SK-N-SH (cell line): ENCODE results near the gene CYP2W1. TPM values are rescaled to one million over a fixed set of nuclear protein-coding genes. Genes with fewer than 3 reads are reported as not detected.

Source experiments
- CTCF ChIA-PET: fragments of 300-600, 350-600 bp; formaldehyde crosslinking; extraction: SDS; loops from one replicate; lab custom pipeline; 2021; lab: Yijun Ruan, JAX
- POLR2A ChIA-PET: fragments of 350-600 bp; sonication (Branson Sonifier 250); formaldehyde crosslinking; extraction: SDS; loops from one replicate; lab custom pipeline; 2020; ENCODE audit warnings: antibody characterized with exemption, inconsistent platforms; lab: Yijun Ruan, JAX
- DNase-seq: peaks from one replicate; pipeline ENCODE4 v3.0.0; 2012
- H2AFZ ChIP-seq: fragments of 200-600 bp; sonication (generic); 2 replicates; pipeline ENCODE4 v1.8.1; 2016; ENCODE audit warnings: antibody characterized with exemption, mild to moderate bottlenecking, low read depth
- H3F3A ChIP-seq: fragments of 200-600 bp; sonication (generic); replicated peaks from 2 replicates; pipeline ENCODE3; 2016; ENCODE audit warnings: antibody characterized with exemption, mild to moderate bottlenecking; ENCODE audit not compliant: insufficient read depth
- H3K27ac ChIP-seq, 2 experiments: fragments of 200-500 bp in 1 of 2; fragments of 200-600 bp in 1 of 2; sonication (Bioruptor generic) in 1 of 2; sonication (generic), shearing (Covaris generic) in 1 of 2; 2 replicates each; pipeline versions ENCODE4 v1.5.1 to v1.6.1; 2014 to 2016; ENCODE audit warnings: low read depth in 2 of 2, inconsistent platforms in 1 of 2, low read length in 1 of 2, mild to moderate bottlenecking in 1 of 2, mixed read lengths in 1 of 2
- H3K27me3 ChIP-seq: fragments of 200-600 bp; sonication (generic), shearing (Covaris generic); 2 replicates; pipeline ENCODE4 v1.6.1; 2016; ENCODE audit warnings: mixed run types; ENCODE audit not compliant: insufficient read depth
- H3K36me3 ChIP-seq, 2 experiments: fragments of 200-500 bp in 1 of 2; fragments of 200-600 bp in 1 of 2; sonication (Bioruptor generic) in 1 of 2; sonication (generic) in 1 of 2; replicated peaks in 1 of 2; 2 replicates each; pipeline versions ENCODE3 to v1.5.1; 2014 to 2016; ENCODE audit warnings: low read length in 1 of 2, mild to moderate bottlenecking in 1 of 2; ENCODE audit not compliant: insufficient read depth in 2 of 2, control insufficient read depth in 1 of 2
- H3K4me1 ChIP-seq, 2 experiments: fragments of 200-500 bp in 1 of 2; fragments of 200-600 bp in 1 of 2; sonication (Bioruptor generic) in 1 of 2; sonication (generic), shearing (Covaris generic) in 1 of 2; 2 replicates each; pipeline versions ENCODE4 v1.5.1 to v1.6.1; 2014 to 2016; ENCODE audit warnings: low read depth in 1 of 2, low read length in 1 of 2, mixed run types in 1 of 2; ENCODE audit not compliant: insufficient read depth in 2 of 2, control insufficient read depth in 1 of 2
- H3K4me2 ChIP-seq: fragments of 200-600 bp; sonication (generic), shearing (Covaris generic); 2 replicates; pipeline ENCODE4 v1.6.1; 2017; ENCODE audit warnings: mixed run types
- H3K4me3 ChIP-seq, 2 experiments: fragments of 200-500 bp in 1 of 2; fragments of 200-600 bp in 1 of 2; sonication (Bioruptor generic) in 1 of 2; sonication (generic), shearing (Covaris generic) in 1 of 2; 2 replicates each; pipeline versions ENCODE4 v1.5.1 to v1.8.1; 2014 to 2016; ENCODE audit warnings: low read depth in 2 of 2, inconsistent platforms in 1 of 2, low read length in 1 of 2, mild to moderate bottlenecking in 1 of 2, mixed read lengths in 1 of 2, moderate library complexity in 1 of 2
- H3K79me2 ChIP-seq: fragments of 200-600 bp; sonication (generic); 2 replicates; pipeline ENCODE4 v1.8.1; 2017; ENCODE audit warnings: mild to moderate bottlenecking; ENCODE audit not compliant: insufficient read depth
- H3K9ac ChIP-seq: fragments of 200-600 bp; sonication (generic); 2 replicates; pipeline ENCODE4 v1.6.1; 2017; ENCODE audit warnings: mixed run types
- H3K9me2 ChIP-seq: fragments of 200-600 bp; sonication (generic); 2 replicates; pipeline ENCODE4 v1.6.1; 2017; ENCODE audit warnings: mixed run types
- H3K9me3 ChIP-seq: fragments of 200-600 bp; sonication (generic); 2 replicates; pipeline ENCODE4 v1.6.1; 2017; ENCODE audit warnings: mixed run types, mild to moderate bottlenecking, moderate library complexity
- H4K20me1 ChIP-seq: fragments of 200-600 bp; sonication (generic); 2 replicates; pipeline ENCODE4 v1.6.1; 2017; ENCODE audit warnings: mild to moderate bottlenecking, mixed run types; ENCODE audit not compliant: insufficient read depth
- CHD2 ChIP-seq: fragments of 150-350 bp; IDR thresholded peaks from 2 replicates; pipeline ENCODE4 v1.6.1; 2018; ENCODE audit warnings: low read length; ENCODE audit not compliant: partially characterized antibody
- EZH2phosphoT487 ChIP-seq: fragments of 200-600 bp; sonication (generic); IDR thresholded peaks from 2 replicates; pipeline ENCODE4 v1.6.1; 2017; ENCODE audit warnings: low read depth, mixed run types, mild to moderate bottlenecking, antibody characterized with exemption, moderate library complexity, borderline replicate concordance
- FOSL2 ChIP-seq: IDR thresholded peaks from 2 replicates; pipeline ENCODE4 v1.4.0; 2012; ENCODE audit warnings: low read depth, mild to moderate bottlenecking, moderate library complexity, borderline replicate concordance
- FOXJ3 ChIP-seq: sonication (generic); formaldehyde crosslinking; IDR thresholded peaks from 2 replicates; pipeline ENCODE4 v1.5.1; 2020; ENCODE audit warnings: mild to moderate bottlenecking, missing genetic modification reagents
- FOXM1 ChIP-seq: IDR thresholded peaks from 2 replicates; pipeline ENCODE4 v1.4.0; 2012; ENCODE audit warnings: low read depth, mild to moderate bottlenecking
- GABPA ChIP-seq: IDR thresholded peaks from 2 replicates; pipeline ENCODE4 v1.4.0; 2012; ENCODE audit warnings: low read depth, mild to moderate bottlenecking
- JUND ChIP-seq: IDR thresholded peaks from 2 replicates; pipeline ENCODE4 v1.4.0; 2012
- MXI1 ChIP-seq: IDR thresholded peaks from 2 replicates; pipeline ENCODE4 v1.6.1; 2012; ENCODE audit warnings: mild to moderate bottlenecking, low read depth, low read length, improper control_type of control experiment
- NFIC ChIP-seq: IDR thresholded peaks from 2 replicates; pipeline ENCODE4 v1.4.0; 2012; ENCODE audit warnings: borderline replicate concordance
- NRF1 ChIP-seq: IDR thresholded peaks from 2 replicates; pipeline ENCODE4 v1.6.1; 2012; ENCODE audit warnings: low read depth, mild to moderate bottlenecking, low read length
- POLR2AphosphoS5 ChIP-seq: IDR thresholded peaks from 2 replicates; pipeline ENCODE4 v1.6.1; 2012; ENCODE audit warnings: low read depth, low read length
- RFX5 ChIP-seq: IDR thresholded peaks from 2 replicates; pipeline ENCODE4 v1.6.1; 2012; ENCODE audit warnings: mild to moderate bottlenecking, improper control_type of control experiment, low read length
- SMC3 ChIP-seq: IDR thresholded peaks from 2 replicates; pipeline ENCODE4 v1.6.1; 2012; ENCODE audit warnings: low read depth, low read length, improper control_type of control experiment
- TAF1 ChIP-seq: IDR thresholded peaks from 2 replicates; pipeline ENCODE4 v1.6.1; 2012; ENCODE audit warnings: low read depth, mild to moderate bottlenecking, low read length, moderate library complexity, borderline replicate concordance
- TCF12 ChIP-seq: IDR thresholded peaks from 2 replicates; pipeline ENCODE4 v1.4.0; 2012
- YY1 ChIP-seq: IDR thresholded peaks from 2 replicates; pipeline ENCODE4 v1.4.0; 2012; ENCODE audit warnings: low read depth, mild to moderate bottlenecking
- WGBS: methylation state at CpG from one replicate; pipeline ENCODE4 v1.1.6; 2017; ENCODE audit warnings: low lambda C conversion rate; 5-methylcytosine and 5-hydroxymethylcytosine counted together
- polyA plus RNA-seq, 3 experiments: library from polyadenylated mRNA; depleted of rRNA; stranded (reverse); fragments of >200 nt; gene quantifications; 2 replicates each; pipeline ENCODE4 v1.2.3, GENCODE V29; 2012
- TF ChIP-seq, protein P1 (sequence below): IDR thresholded peaks from 2 replicates; pipeline ENCODE4 v1.6.1; 2012; ENCODE audit warnings: mild to moderate bottlenecking, low read depth, low read length, moderate library complexity
- TF ChIP-seq, protein P2 (sequence below): IDR thresholded peaks from 2 replicates; pipeline ENCODE4; 2012
- TF ChIP-seq, protein P3 (sequence below): fragments of 150-350 bp; IDR thresholded peaks from 2 replicates; pipeline ENCODE4 v1.6.1; 2016; ENCODE audit warnings: mild to moderate bottlenecking, low read depth, low read length

CYP2W1 gene
- polyA plus RNA-seq, 1 of the 3 experiments (the other 2 are of a cell fraction), result 0.10 TPM

DNA sequence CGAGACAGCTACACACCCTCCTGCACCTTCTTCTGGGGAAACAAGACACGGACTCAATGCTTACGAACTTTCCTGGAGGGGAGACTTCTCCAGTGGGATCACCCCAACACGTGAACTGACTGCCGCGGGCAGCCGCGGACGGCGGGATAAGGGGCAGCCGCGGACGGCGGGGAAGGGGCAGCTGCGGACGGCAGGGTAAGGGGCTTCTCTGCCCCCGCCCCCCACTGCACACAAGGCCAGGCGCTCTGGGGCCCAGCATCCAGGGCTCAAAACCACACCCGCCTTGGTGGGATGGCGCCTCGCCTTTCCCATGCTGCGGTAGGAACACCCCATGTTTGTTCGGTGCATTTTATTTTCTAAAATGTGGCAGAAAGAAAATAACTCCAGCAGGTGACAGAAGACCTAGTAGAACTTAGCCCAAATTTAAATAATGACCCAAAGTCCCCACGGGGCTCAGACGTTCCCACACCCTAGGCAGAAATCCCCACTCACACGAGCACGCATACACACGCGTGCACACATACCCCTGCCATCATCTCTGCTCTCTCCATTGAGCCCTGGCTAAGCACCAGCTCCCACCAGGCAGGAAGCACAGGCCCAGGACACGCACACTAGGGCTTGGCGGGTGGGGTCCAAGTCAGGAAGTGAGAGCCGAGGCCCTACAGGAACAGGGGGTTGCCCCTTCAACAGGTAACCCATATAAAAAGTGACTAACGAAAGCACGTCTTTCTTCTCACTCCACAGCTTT is 34.8 kb downstream of the CYP2W1 start (continued):
- no peak for TF ChIP-seq SMC3

DNA sequence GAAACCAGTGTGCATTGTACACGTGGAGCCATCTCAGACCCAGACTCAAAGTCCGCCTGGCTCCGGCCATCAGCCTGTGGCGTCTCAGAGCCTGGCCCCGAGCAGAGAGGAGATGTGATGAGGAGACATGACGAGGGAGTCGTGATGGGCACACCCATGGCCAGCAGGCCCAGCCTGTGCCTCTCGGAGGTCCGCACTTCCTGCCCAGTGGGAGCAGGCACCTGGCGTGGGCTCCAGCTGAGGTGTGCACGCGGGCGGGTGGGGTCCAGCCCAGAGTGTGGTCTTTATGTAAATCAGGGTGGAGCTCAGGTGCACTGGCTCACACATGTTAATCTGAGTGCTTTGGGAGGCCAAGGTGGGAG is 35.3 kb downstream of the CYP2W1 start:
- H4K20me1 ChIP-seq, result peaks cover 94% of the 10 kb centered on the region
- POLR2A ChIA-PET, result no interaction called here

More for the DNA sequence above, 35.3 kb downstream of the CYP2W1 start:
- H3K4me3 ChIP-seq, result no peak overlapping the region
- H2AFZ ChIP-seq, result no peak overlapping the region
- no peaks in the 10 kb centered on the region for H3K27me3 ChIP-seq
- H3K9me3 ChIP-seq, result no peaks in the 10 kb centered on the region
- no peaks in the 10 kb centered on the region for H3K9me2 ChIP-seq
- H3K79me2 ChIP-seq, result peaks cover 75% of the 10 kb centered on the region; the same call in 1 of the 2 replicates
- no peak for DNase-seq
- no peak overlapping the region for H3K27ac ChIP-seq
- CTCF ChIA-PET, result interaction anchor here (1.0 to 4.8 kb wide), 4 partner anchors 16 to 70 kb away, joined by 3 to 44 read pairs (median 7); partner anchors contain the start of gene GPER1
- 98% methylated on average over 12 of the region's 13 CpGs for WGBS
- no peak overlapping the region for H3K9ac ChIP-seq
- peaks cover 0 to 3% of the 10 kb centered on the region in 2 experiments; a peak in 1 of 4 replicates for H3K4me1 ChIP-seq
- no peaks in the 10 kb centered on the region for H3F3A ChIP-seq
- H3K36me3 ChIP-seq, result peaks cover 22 to 25% of the 10 kb centered on the region in 2 experiments
- no peak overlapping the region for H3K4me2 ChIP-seq
- TF ChIP-seq GABPA (no peak), EZH2phosphoT487 (no peak), POLR2AphosphoS5 (no peak), CHD2 (no peak), TCF12 (no peak), SMC3 (no peak), FOXM1 (no peak), JUND (no peak), FOXJ3 (CRISPR knock-in tag) (no peak), FOSL2 (no peak), NRF1 (no peak), YY1 (no peak), TAF1 (no peak), MXI1 (no peak), RFX5 (no peak), NFIC (no peak)
- TF ChIP-seq, protein P1, sequence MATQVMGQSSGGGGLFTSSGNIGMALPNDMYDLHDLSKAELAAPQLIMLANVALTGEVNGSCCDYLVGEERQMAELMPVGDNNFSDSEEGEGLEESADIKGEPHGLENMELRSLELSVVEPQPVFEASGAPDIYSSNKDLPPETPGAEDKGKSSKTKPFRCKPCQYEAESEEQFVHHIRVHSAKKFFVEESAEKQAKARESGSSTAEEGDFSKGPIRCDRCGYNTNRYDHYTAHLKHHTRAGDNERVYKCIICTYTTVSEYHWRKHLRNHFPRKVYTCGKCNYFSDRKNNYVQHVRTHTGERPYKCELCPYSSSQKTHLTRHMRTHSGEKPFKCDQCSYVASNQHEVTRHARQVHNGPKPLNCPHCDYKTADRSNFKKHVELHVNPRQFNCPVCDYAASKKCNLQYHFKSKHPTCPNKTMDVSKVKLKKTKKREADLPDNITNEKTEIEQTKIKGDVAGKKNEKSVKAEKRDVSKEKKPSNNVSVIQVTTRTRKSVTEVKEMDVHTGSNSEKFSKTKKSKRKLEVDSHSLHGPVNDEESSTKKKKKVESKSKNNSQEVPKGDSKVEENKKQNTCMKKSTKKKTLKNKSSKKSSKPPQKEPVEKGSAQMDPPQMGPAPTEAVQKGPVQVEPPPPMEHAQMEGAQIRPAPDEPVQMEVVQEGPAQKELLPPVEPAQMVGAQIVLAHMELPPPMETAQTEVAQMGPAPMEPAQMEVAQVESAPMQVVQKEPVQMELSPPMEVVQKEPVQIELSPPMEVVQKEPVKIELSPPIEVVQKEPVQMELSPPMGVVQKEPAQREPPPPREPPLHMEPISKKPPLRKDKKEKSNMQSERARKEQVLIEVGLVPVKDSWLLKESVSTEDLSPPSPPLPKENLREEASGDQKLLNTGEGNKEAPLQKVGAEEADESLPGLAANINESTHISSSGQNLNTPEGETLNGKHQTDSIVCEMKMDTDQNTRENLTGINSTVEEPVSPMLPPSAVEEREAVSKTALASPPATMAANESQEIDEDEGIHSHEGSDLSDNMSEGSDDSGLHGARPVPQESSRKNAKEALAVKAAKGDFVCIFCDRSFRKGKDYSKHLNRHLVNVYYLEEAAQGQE, result no peak
- TF ChIP-seq, protein P2, sequence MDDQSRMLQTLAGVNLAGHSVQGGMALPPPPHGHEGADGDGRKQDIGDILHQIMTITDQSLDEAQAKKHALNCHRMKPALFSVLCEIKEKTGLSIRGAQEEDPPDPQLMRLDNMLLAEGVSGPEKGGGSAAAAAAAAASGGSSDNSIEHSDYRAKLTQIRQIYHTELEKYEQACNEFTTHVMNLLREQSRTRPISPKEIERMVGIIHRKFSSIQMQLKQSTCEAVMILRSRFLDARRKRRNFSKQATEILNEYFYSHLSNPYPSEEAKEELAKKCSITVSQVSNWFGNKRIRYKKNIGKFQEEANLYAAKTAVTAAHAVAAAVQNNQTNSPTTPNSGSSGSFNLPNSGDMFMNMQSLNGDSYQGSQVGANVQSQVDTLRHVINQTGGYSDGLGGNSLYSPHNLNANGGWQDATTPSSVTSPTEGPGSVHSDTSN, result no peak
- TF ChIP-seq, protein P3, sequence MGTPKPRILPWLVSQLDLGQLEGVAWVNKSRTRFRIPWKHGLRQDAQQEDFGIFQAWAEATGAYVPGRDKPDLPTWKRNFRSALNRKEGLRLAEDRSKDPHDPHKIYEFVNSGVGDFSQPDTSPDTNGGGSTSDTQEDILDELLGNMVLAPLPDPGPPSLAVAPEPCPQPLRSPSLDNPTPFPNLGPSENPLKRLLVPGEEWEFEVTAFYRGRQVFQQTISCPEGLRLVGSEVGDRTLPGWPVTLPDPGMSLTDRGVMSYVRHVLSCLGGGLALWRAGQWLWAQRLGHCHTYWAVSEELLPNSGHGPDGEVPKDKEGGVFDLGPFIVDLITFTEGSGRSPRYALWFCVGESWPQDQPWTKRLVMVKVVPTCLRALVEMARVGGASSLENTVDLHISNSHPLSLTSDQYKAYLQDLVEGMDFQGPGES, result no peak
